HepG2 (cell line): ENCODE data around the gene VRK1. TPM values are rescaled to one million over a fixed set of nuclear protein-coding genes. Genes with fewer than 3 reads are reported as not detected.

Source experiments
- ATAC-seq: fragments of 200-7000 bp; cut with Tn5 transposase; 3 replicates; pipeline ENCODE4 v1.9.1; 2020; ENCODE audit warnings: mild to moderate bottlenecking, moderate library complexity
- BruUV-seq: library from RNA; stranded (reverse); fragments of 400-500 nt; replicated peaks from 2 replicates; lab custom pipeline; 2021; lab: Mats Ljungman, UMichigan
- CTCF ChIA-PET: fragments of 300-600 bp; formaldehyde crosslinking; extraction: SDS; loops from one replicate; lab custom pipeline; 2021; ENCODE audit warnings: low total read pairs, inconsistent platforms, low intra/inter-chr PET ratio; lab: Yijun Ruan, JAX
- POLR2A ChIA-PET: fragments of 350-600 bp; sonication (Branson Sonifier 250); formaldehyde crosslinking; loops from one replicate; lab custom pipeline; 2020; ENCODE audit warnings: antibody characterized with exemption, inconsistent platforms; lab: Yijun Ruan, JAX
- DNase-seq: peaks from one replicate; pipeline ENCODE4 v3.0.0-alpha.2; 2015; ENCODE audit warnings: low spot score
- FAIRE-seq: peaks from 3 replicates; lab custom pipeline; 2011; peaks lifted over from hg19 to GRCh38; lab: Jason Lieb, UNC
- H2AFZ ChIP-seq: one replicate; pipeline ENCODE4 v1.6.1; 2011; ENCODE audit warnings: low read length, inconsistent platforms
- H3K27ac ChIP-seq: fragments of 300-600 bp; 3 replicates; pipeline ENCODE4 v1.8.0; 2011; ENCODE audit warnings: mixed run types, mild to moderate bottlenecking, mixed read lengths, low read length, inconsistent platforms; ENCODE audit not compliant: insufficient read depth; ENCODE audit errors: extremely low read length
- H3K27me3 ChIP-seq, 2 experiments: fragments of 200-600 bp in 1 of 2; 2 replicates in 1 of 2; 3 replicates in 1 of 2; pipeline versions ENCODE4 v1.6.0 to v1.8.0; 2011; ENCODE audit warnings: low read length in 2 of 2, mild to moderate bottlenecking in 2 of 2, moderate library complexity in 2 of 2, inconsistent platforms in 1 of 2; ENCODE audit not compliant: insufficient read depth in 2 of 2, control insufficient read depth in 1 of 2
- H3K36me3 ChIP-seq, 2 experiments: fragments of 200-600 bp in 1 of 2; replicated peaks in 1 of 2; 2 replicates in 1 of 2; 3 replicates in 1 of 2; pipeline versions ENCODE4 v1.5.1 to v1.8.0; 2011; ENCODE audit warnings: low read length in 2 of 2, inconsistent platforms in 1 of 2; ENCODE audit not compliant: insufficient read depth in 2 of 2, control insufficient read depth in 1 of 2
- H3K4me1 ChIP-seq: 2 replicates; pipeline ENCODE4 v1.5.1; 2012; ENCODE audit warnings: low read length, inconsistent platforms; ENCODE audit not compliant: insufficient read depth
- H3K4me2 ChIP-seq: 2 replicates; pipeline ENCODE4 v1.6.0; 2011; ENCODE audit warnings: low read depth, low read length, inconsistent platforms
- H3K4me3 ChIP-seq, 3 experiments: fragments of 200-600 bp in 1 of 3; sonication (generic), shearing (Covaris generic) in 1 of 3; replicated peaks in 1 of 3; 2 replicates each; pipeline ENCODE4 v1.5.1; 2011 to 2016; ENCODE audit warnings: low read length in 3 of 3, inconsistent platforms in 2 of 3, low read depth in 2 of 3, mild to moderate bottlenecking in 2 of 3, control low read depth in 1 of 3, mixed read lengths in 1 of 3; ENCODE audit not compliant: insufficient read depth in 1 of 3
- H3K79me2 ChIP-seq: one replicate; pipeline ENCODE4 v1.6.1; 2011; ENCODE audit warnings: low read length, inconsistent platforms; ENCODE audit not compliant: insufficient read depth
- H3K9ac ChIP-seq: 2 replicates; pipeline ENCODE4 v1.6.0; 2011; ENCODE audit warnings: mild to moderate bottlenecking, low read depth, low read length, inconsistent platforms; ENCODE audit not compliant: insufficient read depth
- H3K9me3 ChIP-seq: 2 replicates; pipeline ENCODE4 v1.5.1; 2012; ENCODE audit warnings: mild to moderate bottlenecking, low read length
- H4K20me1 ChIP-seq: 2 replicates; pipeline ENCODE4 v1.6.0; 2011; ENCODE audit warnings: inconsistent platforms, mild to moderate bottlenecking, low read length, moderate library complexity; ENCODE audit not compliant: insufficient read depth
- CC2D1A ChIP-seq: sonication (generic); formaldehyde crosslinking; IDR thresholded peaks from 2 replicates; pipeline ENCODE4 v1.8.1; 2023; ENCODE audit warnings: mild to moderate bottlenecking, missing genetic modification reagents
- DDIT3 ChIP-seq: sonication (generic); formaldehyde crosslinking; IDR thresholded peaks from 2 replicates; pipeline ENCODE4 v1.4.0; 2020; ENCODE audit warnings: mild to moderate bottlenecking, missing genetic modification reagents
- SRSF4 ChIP-seq: fragments of 200-400 bp; formaldehyde crosslinking; IDR thresholded peaks from one replicate; pipeline ENCODE4 v1.6.1; 2018; ENCODE audit warnings: mild to moderate bottlenecking, low read depth, low read length, moderate library complexity; ENCODE audit not compliant: poor library complexity, severe bottlenecking
- ZNF275 ChIP-seq: sonication (generic); formaldehyde crosslinking; IDR thresholded peaks from 2 replicates; pipeline ENCODE4 v1.8.0; 2022; ENCODE audit warnings: missing genetic modification reagents, mild to moderate bottlenecking, inconsistent platforms, borderline replicate concordance
- ZNF335 ChIP-seq: sonication (generic); formaldehyde crosslinking; IDR thresholded peaks from 2 replicates; pipeline ENCODE4 v1.4.0; 2020; ENCODE audit warnings: missing genetic modification reagents
- ZNF446 ChIP-seq: sonication (generic); formaldehyde crosslinking; IDR thresholded peaks from 2 replicates; pipeline ENCODE4 v1.5.0; 2020; ENCODE audit warnings: mild to moderate bottlenecking, missing genetic modification reagents
- ZNF530 ChIP-seq: sonication (generic); formaldehyde crosslinking; IDR thresholded peaks from 2 replicates; pipeline ENCODE4 v1.5.0; 2020; ENCODE audit warnings: low read depth, mild to moderate bottlenecking, missing genetic modification reagents
- ZNF547 ChIP-seq: sonication (generic); formaldehyde crosslinking; IDR thresholded peaks from 2 replicates; pipeline ENCODE4 v1.5.1; 2020; ENCODE audit warnings: mild to moderate bottlenecking, missing genetic modification reagents
- ZNF567 ChIP-seq: sonication (generic); formaldehyde crosslinking; IDR thresholded peaks from 2 replicates; pipeline ENCODE4 v1.8.1; 2023; ENCODE audit warnings: mild to moderate bottlenecking, missing genetic modification reagents, borderline replicate concordance
- ZNF678 ChIP-seq: sonication (generic); formaldehyde crosslinking; IDR thresholded peaks from 2 replicates; pipeline ENCODE4 v1.4.0; 2020; ENCODE audit warnings: mild to moderate bottlenecking, missing genetic modification reagents
- ZNF883 ChIP-seq: sonication (generic); formaldehyde crosslinking; IDR thresholded peaks from 2 replicates; pipeline ENCODE4 v1.5.1; 2020; ENCODE audit warnings: mild to moderate bottlenecking, missing genetic modification reagents; ENCODE audit errors: not compliant biosample characterization
- ZSCAN9 ChIP-seq: IDR thresholded peaks from 2 replicates; pipeline ENCODE4 v1.6.1; 2016; ENCODE audit warnings: borderline replicate concordance
- ZXDC ChIP-seq: sonication (generic); formaldehyde crosslinking; IDR thresholded peaks from 2 replicates; pipeline ENCODE4 v1.5.0; 2020; ENCODE audit warnings: mild to moderate bottlenecking, missing genetic modification reagents
- WGBS: methylation state at CpG from one replicate; pipeline ENCODE4 v1.1.6; 2017; ENCODE audit warnings: low lambda C conversion rate; 5-methylcytosine and 5-hydroxymethylcytosine counted together
- in situ Hi-C: cut with HindIII; loops from 2 replicates; pipeline ENCODE4 v1.10.0; 2017; ENCODE audit warnings: low pct_unique_long_range_greater_than_20kb; ENCODE audit not compliant: extremely low pct_ligation_motif_present
- intact Hi-C: fragments of 100-400 bp; cut with micrococcal nuclease; formaldehyde crosslinking; loops from one replicate; pipeline ENCODE4 v1.10.0; 2022; ENCODE audit not compliant: unreplicated experiment
- polyA plus RNA-seq, 8 experiments: library from polyadenylated mRNA; depleted of rRNA in 3 of 8; stranded (reverse) in 7 of 8; unstranded in 1 of 8; fragments of >200 nt; fragmentation: Illumina TruSeq in 4 of 8; extraction: Trizol in 4 of 8; gene quantifications; 2 replicates each; pipeline versions ENCODE4 v1.2.1 to v1.2.3, GENCODE V29; 2011 to 2016; ENCODE audit warnings: low read depth in 4 of 8, missing spikeins in 1 of 8, mixed read lengths in 1 of 8; ENCODE audit not compliant: insufficient read depth in 1 of 8
- total RNA-seq, 5 experiments: library from RNA; depleted of rRNA; stranded (reverse); fragments of >200 nt; fragmentation: Illumina TruSeq; extraction: Trizol; gene quantifications; 2 replicates each; pipeline ENCODE4 v1.2.3, GENCODE V29; 2016; ENCODE audit warnings: low read depth in 1 of 5

VRK1 gene
- total and polyA plus RNA-seq, 2 of the 13 experiments (the other 11 are each of a cell fraction or from before 2014, with no cell fraction given): 7.9 to 51.3 TPM

- Histone ChIP-seq H3K79me2 (no peaks in the 10 kb centered on the region), H3K4me2 (no peak overlapping the region), H3K9me3 (no peaks in the 10 kb centered on the region), H3K36me3 (no peaks in the 10 kb centered on the region), H3K27me3 (no peaks in the 10 kb centered on the region), H4K20me1 (no peaks in the 10 kb centered on the region), H3K9ac (no peak overlapping the region), H3K4me1 (no peaks in the 10 kb centered on the region), H3K27ac (no peak overlapping the region), H3K4me3 (no peak overlapping the region), H2AFZ (no peak overlapping the region)
- TF ChIP-seq CC2D1A (CRISPR knock-in tag) (no peak), DDIT3 (no peak), ZNF530 (CRISPR knock-in tag) (no peak), ZXDC (CRISPR knock-in tag) (no peak), ZNF678 (CRISPR knock-in tag) (no peak), ZNF446 (CRISPR knock-in tag) (no peak), ZNF567 (no peak), ZNF883 (CRISPR knock-in tag) (no peak), SRSF4 (no peak), ZNF335 (CRISPR knock-in tag) (no peak), ZNF275 (CRISPR knock-in tag) (no peak), ZNF547 (CRISPR knock-in tag) (no peak), ZSCAN9 (CRISPR knock-in tag) (no peak)
- CTCF ChIA-PET: no interaction called here
- no peak for ATAC-seq
- no peak for DNase-seq
- no TSS peak for BruUV-seq
- WGBS: 94% methylated on average over 8 of the region's 8 CpGs
- no peak for FAIRE-seq
- POLR2A ChIA-PET: no interaction called here
- intact Hi-C loops (no loop called here), in situ Hi-C loops (no loop called here)
Measured at GRCh38 chr14:96894966-96895365, 97.8 kb downstream of the VRK1 start.
